NCI-H146 (cell line): ENCODE measurements around the gene WARS2.
A peak's percentile ranks its signal among the peaks of the same experiment; 100 is the strongest.
"Not testable (repeated sequence)": the region's sequence is repeated elsewhere in the genome, so short reads cannot be mapped to it uniquely, and the experiment has no call there.

Source experiments
- DNase-seq: peaks from one replicate; lab custom pipeline; 2025; lab: John Stamatoyannopoulos, UW

The WARS2 gene

DNA sequence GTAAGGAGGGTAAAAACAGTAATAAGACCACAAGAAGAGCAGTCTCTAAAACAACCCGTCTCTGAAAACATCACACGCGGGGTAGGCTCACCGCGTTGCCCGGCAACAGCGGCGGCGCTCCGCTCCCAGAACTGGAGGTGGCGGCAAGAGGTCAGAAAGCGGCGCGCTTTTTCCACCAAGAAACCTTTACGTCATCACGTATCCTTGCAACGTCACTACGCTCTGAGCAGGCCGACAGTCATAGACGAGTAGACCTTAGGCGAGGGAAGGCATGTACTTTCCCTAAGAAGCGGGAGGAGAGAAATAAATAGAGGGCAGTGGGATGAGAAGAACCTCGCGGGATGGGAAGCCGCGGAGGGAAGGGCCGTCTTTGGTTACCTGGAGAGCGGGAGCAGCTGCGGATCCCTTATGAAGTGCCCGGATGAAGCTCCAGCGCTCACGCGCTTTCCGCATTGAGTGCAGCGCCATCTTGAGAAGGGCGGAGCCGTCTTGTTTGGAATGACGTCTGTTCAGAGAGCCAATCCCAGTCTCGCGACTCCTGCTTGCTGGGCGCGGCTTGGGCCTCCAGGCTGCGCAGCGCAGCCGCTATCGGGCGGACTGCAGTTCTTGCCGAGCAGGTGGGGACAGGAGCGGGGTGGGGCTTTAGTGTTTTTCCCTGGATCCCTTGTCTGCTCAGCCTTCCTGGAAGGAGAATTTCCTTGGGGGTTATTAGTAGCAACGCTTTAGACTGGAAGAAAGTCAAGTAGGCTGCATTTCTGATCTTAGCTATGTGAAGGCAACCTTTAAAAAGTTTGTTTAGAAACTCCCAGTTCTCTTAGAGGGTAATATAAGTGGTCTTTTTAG lies at the start of gene WARS2:
TSS of gene WARS2 (minus strand) at position 477 of the 843 bp plus-strand sequence. CDS start at position 468, 9 bp downstream.
- DNase-seq: peak; percentile 98

DNA sequence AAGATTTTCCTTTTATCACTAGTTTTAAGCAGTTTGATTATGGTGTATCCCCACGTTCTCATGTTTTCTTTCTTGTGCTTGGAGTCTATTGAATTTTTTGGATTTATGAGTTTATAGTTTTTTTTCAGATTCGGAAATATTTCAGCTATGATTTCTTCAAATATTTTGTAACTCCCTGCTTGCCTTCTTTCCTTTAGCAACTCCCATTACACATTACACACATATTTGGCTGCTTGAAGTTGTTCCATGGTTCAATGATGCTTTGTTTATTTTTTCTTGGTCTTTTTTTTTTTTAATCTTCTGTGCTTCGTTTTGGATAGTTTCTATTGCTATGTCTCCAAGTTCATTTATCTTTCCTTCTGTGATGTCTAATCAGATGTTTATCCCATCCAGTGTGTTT lies 48.5 kb upstream of the WARS2 start:
- DNase-seq: no peak

DNA sequence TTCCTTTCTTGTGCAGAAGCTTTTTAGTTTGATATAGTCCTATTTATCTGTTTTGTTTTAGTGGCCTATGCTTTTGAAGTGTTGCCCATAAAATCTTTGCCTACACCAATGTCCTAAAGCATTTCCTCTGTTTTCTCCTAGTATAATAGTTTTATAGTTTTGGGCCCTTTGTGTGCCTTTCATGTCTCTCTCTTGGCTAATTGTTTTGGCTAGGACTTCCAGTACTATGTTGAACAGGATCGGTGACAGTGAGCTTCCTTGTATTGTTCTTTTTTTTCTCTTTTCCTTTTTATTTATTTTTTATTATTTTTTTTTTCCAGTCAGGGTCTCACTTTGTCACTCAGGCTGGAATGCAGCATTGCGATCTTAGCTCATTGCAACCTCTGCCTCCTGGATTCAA lies 47.0 kb upstream of the WARS2 start:
- DNase-seq: no peak

DNA sequence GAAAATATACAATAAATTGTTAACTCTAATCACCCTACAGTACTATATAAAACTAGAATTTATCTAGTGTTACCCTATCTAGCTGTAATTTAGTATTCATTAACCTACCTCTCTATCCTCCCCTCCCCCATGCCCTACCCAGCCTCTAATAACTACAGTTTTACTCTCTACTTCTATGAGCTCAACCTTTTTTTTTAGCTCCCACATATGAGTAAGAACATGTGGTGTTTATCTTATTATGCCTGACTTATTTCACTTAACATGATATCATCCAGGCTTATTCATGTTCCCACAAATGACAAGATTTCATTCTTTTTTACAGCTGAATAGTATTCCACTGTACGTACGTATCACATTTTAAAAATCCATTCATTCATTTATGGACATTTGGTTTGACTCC lies 46.0 kb upstream of the WARS2 start:
- no peak for DNase-seq

- no peak for DNase-seq
Measured at GRCh38 chr1:119184972-119185371, 44.5 kb upstream of the WARS2 start.

GRCh38 chr1:119181218-119181617 lies 40.8 kb upstream of the WARS2 start:
- DNase-seq: peak; percentile 53

DNA sequence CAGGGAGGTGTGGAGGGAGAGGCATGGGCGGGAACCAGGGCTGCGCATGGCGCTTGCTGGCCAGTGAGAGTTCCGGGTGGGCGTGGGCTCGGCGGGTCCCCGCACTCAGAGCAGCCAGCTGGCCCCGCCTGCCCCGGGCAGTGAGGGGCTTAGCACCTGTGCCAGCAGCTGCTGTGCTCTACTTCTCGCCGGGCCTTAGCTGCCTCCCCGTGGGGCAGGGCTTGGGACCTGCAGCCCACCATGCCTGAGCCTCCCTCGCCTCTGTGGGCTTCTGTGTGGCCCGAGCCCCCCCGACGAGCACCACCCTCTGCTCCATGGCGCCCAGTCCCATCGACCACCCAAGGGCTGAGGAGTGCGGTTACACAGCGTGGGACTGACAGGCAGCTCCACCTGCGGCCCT lies 38.6 kb upstream of the WARS2 start:
- no peak for DNase-seq

- not testable (repeated sequence) for DNase-seq
Measured at GRCh38 chr1:119172927-119173326, 32.5 kb upstream of the WARS2 start.

- not testable (repeated sequence) for DNase-seq
Measured at GRCh38 chr1:119171381-119172010, 31.0 kb upstream of the WARS2 start.

GRCh38 chr1:119163396-119163795 lies 22.9 kb upstream of the WARS2 start:
- no peak for DNase-seq

- DNase-seq: no peak
Measured at GRCh38 chr1:119160866-119161265, 20.4 kb upstream of the WARS2 start.

DNA sequence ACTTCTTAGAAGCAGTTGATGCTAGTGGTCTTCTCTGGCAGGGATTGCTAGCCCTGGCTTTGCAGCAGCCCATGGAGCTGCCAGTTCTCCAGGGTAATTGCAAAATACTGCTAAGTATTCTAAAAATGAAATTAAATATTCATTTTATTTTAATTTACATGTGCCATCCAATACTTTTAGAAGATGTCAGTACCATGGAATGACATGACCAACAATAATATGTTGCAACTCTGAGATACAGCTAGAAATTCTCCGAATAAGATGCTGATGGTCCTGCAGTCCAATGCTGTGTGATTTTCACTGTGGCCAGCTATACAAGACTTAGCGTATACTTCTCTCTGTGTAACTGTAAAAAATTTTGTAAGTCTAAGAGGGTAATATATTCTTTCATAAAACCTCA lies 20.0 kb upstream of the WARS2 start:
- no peak for DNase-seq

DNA sequence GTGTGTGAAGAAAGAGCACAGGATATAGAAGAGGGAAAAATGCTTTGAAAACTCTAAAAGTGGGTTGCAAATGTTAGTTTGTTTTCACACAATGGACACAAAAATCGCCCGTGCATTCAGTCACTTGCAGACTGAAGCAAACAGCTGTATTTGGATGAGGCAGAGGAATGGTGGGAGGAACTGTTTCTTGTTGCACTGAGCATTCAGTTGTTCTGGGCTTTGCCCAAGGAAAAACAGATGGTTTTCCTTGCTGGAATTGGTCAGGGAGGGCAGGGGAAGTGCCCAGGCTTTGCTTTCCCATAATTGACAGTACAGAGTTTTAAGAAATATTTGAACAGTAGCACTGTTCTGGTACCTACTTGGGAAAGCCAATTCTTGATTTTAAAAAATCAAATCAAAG lies 19.5 kb upstream of the WARS2 start:
- no peak for DNase-seq

DNA sequence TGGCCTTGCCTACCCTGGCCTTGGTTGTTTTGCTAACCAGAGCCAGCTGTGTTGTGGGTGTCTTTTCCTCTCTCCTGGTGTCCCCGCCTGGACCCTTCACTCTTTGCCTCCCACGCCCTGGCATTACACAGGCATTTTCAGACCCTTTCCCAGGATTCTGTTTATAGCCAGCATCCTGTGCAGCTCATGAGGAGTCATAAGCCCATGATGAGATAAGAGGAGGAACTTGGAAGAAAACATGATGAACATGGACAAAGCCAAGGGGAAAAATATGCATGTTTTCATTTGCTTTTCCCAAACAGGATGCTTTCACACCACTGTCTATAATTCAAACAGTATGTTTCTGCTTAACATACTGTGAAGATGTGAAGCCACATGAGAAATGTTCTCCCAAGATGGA lies 18.7 kb upstream of the WARS2 start:
- DNase-seq: no peak

- DNase-seq: not testable (repeated sequence)
Measured at GRCh38 chr1:119156761-119157160, 16.3 kb upstream of the WARS2 start.

GRCh38 chr1:119155069-119155468 lies 14.6 kb upstream of the WARS2 start:
- DNase-seq: not testable (repeated sequence)

GRCh38 chr1:119150150-119150549 lies 9.7 kb upstream of the WARS2 start:
- DNase-seq: no peak

DNA sequence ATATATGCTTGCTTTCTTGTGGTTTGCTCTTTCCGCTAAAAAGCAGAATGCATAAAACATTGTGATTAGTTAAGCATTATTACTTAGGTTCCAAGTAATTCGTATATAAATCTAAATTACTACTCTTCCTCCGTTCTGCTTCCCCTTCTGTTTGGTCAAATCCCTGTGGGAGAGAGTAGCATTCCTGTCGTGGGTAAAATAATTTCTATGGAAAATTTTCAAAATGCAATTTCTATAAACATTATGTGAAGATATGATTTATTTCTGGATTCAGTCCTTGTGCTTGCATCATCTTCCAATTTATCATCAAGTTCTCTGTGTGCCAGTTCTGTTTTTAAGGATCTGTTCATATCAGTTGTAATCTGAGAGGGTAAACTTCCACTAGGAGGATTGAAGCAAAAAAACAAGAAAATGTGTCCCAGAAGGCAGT lies 7.2 kb upstream of the WARS2 start:
- no peak for DNase-seq

- DNase-seq: no peak
Measured at GRCh38 chr1:119146466-119146865, 6.0 kb upstream of the WARS2 start.

DNA sequence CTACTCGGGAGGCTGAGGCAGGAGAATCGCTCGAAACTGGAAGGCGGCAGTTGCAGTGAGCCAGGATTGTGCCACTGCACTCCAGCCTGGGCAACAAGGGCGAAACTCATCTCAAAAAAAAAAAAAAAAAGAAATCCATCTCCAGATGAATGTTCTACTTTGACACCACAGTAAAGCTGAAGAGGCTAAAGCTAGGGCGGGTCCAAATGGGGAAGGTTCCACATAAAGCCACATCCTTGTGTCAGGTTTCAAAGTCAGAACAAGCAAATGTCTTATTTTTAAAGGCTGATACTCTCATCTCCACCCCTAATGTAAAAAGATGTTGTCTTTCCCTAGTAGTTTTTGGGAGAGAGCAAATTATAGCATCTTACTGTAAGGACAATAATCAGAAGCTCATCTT lies 4.4 kb upstream of the WARS2 start:
- no peak for DNase-seq

DNA sequence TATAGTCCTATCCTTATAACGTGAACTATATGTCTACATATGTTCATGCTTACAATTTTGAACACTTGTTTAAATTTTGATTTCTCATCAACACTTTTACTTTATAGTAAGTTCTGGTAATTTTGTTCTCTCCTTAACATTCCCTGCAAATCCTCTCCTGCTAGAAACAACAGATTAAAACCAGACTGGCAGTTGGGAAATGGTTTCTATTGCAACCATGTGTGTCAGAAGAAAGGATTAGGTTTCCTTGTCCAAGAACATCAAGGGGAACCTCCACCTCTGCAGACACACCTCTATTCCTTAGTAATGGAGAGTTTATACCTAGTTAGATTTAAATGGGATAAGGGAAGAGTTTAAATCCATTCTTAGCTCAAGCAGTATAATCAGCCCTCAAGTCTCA lies 3.3 kb upstream of the WARS2 start:
- DNase-seq: no peak

GRCh38 chr1:119141660-119142059 lies 1.2 kb upstream of the WARS2 start:
- DNase-seq: no peak

GRCh38 chr1:119141020-119141424 lies 569 bp upstream of the WARS2 start:
- DNase-seq: peak; percentile 53

DNA sequence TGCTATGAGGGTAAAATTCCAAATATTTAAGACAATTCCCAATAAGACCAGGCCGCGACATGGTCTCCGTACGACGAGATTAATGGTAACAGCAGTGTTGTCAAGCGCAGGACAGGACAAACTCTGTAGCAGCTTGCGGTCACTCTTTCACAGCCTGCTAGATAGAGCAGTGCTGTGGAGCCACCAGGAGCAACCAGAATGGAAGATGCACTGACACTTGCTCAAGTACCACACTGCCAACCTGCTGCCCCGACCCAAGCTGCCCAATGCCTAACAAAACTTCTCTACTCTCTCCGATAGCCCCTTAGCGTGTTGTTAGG lies 636 bp downstream of the WARS2 start:
- peak; percentile 83 for DNase-seq
